K562 (cell line): ENCODE data around the gene DISC1. TPM values are rescaled to one million over a fixed set of nuclear protein-coding genes. Genes with fewer than 3 reads are reported as not detected.

ENCODE experiments used
- ATAC-seq: fragments of 200-7000 bp; cut with Tn5 transposase; 3 replicates; pipeline ENCODE4 v1.9.1; 2020; ENCODE audit warnings: moderate library complexity
- BruUV-seq: library from RNA; stranded (reverse); fragments of 400-500 nt; replicated peaks from 2 replicates; lab custom pipeline; 2021; lab: Mats Ljungman, UMichigan
- CTCF ChIA-PET: fragments of 300-600 bp; formaldehyde crosslinking; extraction: SDS; loops from one replicate; lab custom pipeline; 2021; ENCODE audit warnings: low intra/inter-chr PET ratio; lab: Yijun Ruan, JAX
- POLR2A ChIA-PET: fragments of 300-600, 350-650 bp; sonication (Branson Sonifier 250); formaldehyde crosslinking; extraction: SDS; loops from one replicate; lab custom pipeline; 2021; ENCODE audit warnings: antibody characterized with exemption, inconsistent platforms; lab: Yijun Ruan, JAX
- DNase-seq, 4 experiments: peaks; one replicate each; pipeline versions ENCODE4 v3.0.0 to v3.0.0-alpha.2; 2011 to 2018; ENCODE audit warnings: low spot score in 3 of 4, mixed read lengths in 3 of 4; ENCODE audit errors: extremely low read depth in 1 of 4
- FAIRE-seq: peaks from 2 replicates; lab custom pipeline; 2011; peaks lifted over from hg19 to GRCh38; lab: Jason Lieb, UNC
- H2AFZ ChIP-seq: 2 replicates; pipeline ENCODE4 v1.6.0; 2011; ENCODE audit warnings: low read depth, low read length, control low read depth, inconsistent platforms
- H3K27ac ChIP-seq: fragments of 200-600 bp; 3 replicates; pipeline ENCODE4 v1.8.0; 2011; ENCODE audit warnings: low read depth, mild to moderate bottlenecking, control low read depth, inconsistent platforms, low read length, moderate library complexity, mixed read lengths; ENCODE audit errors: extremely low read depth
- H3K27me3 ChIP-seq, 2 experiments: fragments of 300-600 bp in 1 of 2; 2 replicates in 1 of 2; 3 replicates in 1 of 2; pipeline versions ENCODE4 v1.6.0 to v1.8.0; 2011; ENCODE audit warnings: inconsistent platforms in 2 of 2, low read length in 2 of 2, mild to moderate bottlenecking in 1 of 2, mixed read lengths in 1 of 2, moderate library complexity in 1 of 2; ENCODE audit not compliant: control insufficient read depth in 2 of 2, insufficient read depth in 2 of 2
- H3K36me3 ChIP-seq: fragments of 300-600 bp; 3 replicates; pipeline ENCODE4 v1.8.0; 2011; ENCODE audit warnings: mild to moderate bottlenecking, low read length, inconsistent platforms; ENCODE audit not compliant: control insufficient read depth, insufficient read depth
- H3K4me1 ChIP-seq, 2 experiments: fragments of 200-600 bp in 1 of 2; replicated peaks in 1 of 2; 2 replicates in 1 of 2; 3 replicates in 1 of 2; pipeline versions ENCODE4 v1.5.1 to v1.8.0; 2011; ENCODE audit warnings: inconsistent platforms in 2 of 2, low read length in 2 of 2, mild to moderate bottlenecking in 1 of 2, mixed read lengths in 1 of 2, moderate library complexity in 1 of 2; ENCODE audit not compliant: control insufficient read depth in 2 of 2, insufficient read depth in 2 of 2
- H3K4me2 ChIP-seq: 2 replicates; pipeline ENCODE4 v1.6.1; 2011; ENCODE audit warnings: low read length, control low read depth, inconsistent platforms, mixed read lengths; ENCODE audit not compliant: insufficient read depth
- H3K4me3 ChIP-seq: fragments of 200-600 bp; sonication (generic), shearing (Covaris generic); 2 replicates; pipeline ENCODE4 v1.5.1; 2016; ENCODE audit warnings: control low read depth, inconsistent platforms
- H3K79me2 ChIP-seq: fragments of 200-600 bp; 3 replicates; pipeline ENCODE4 v1.8.0; 2011; ENCODE audit warnings: low read length, inconsistent platforms; ENCODE audit not compliant: control insufficient read depth, insufficient read depth
- H3K9ac ChIP-seq, 2 experiments: 2 replicates each; pipeline versions ENCODE4 v1.6.0 to v1.6.1; 2011; ENCODE audit warnings: low read depth in 2 of 2, low read length in 2 of 2, control low read depth in 1 of 2, inconsistent platforms in 1 of 2, mild to moderate bottlenecking in 1 of 2, mixed read lengths in 1 of 2; ENCODE audit not compliant: insufficient read depth in 1 of 2
- H3K9me1 ChIP-seq: one replicate; pipeline ENCODE4 v1.6.0; 2011; ENCODE audit warnings: inconsistent platforms, mild to moderate bottlenecking, low read length, moderate library complexity; ENCODE audit not compliant: control insufficient read depth, insufficient read depth
- H3K9me3 ChIP-seq: replicated peaks from 2 replicates; pipeline ENCODE4 v1.5.1; 2011; ENCODE audit warnings: low read depth, low read length, inconsistent platforms; ENCODE audit not compliant: control insufficient read depth, insufficient read depth
- H4K20me1 ChIP-seq: replicated peaks from 2 replicates; pipeline ENCODE4 v1.6.1; 2011; ENCODE audit warnings: low read length, inconsistent platforms, mixed read lengths; ENCODE audit not compliant: control insufficient read depth, insufficient read depth
- ADNP ChIP-seq: fragments of 200-800 bp; sonication (Bioruptor generic); IDR thresholded peaks from 2 replicates; pipeline ENCODE4 v1.6.1; 2016; ENCODE audit warnings: missing genetic modification characterization, missing compliant biosample characterization
- BACH1 ChIP-seq: fragments of 200-800 bp; sonication (Bioruptor generic); IDR thresholded peaks from 2 replicates; pipeline ENCODE4 v1.6.1; 2016; ENCODE audit warnings: missing genetic modification characterization, missing compliant biosample characterization
- CAMTA2 ChIP-seq: fragments of 250-450 bp; sonication (Bioruptor Pico); conservative IDR thresholded peaks from 2 replicates; pipeline ENCODE4 v1.5.1; 2022
- ETV6 ChIP-seq, 3 experiments: fragments of 150-350 bp in 1 of 3; sonication (generic) in 1 of 3; formaldehyde crosslinking in 1 of 3; IDR thresholded peaks; 2 replicates each; pipeline versions ENCODE4 v1.6.1 to v1.8.0; 2014 to 2022; ENCODE audit warnings: borderline replicate concordance in 2 of 3, low read depth in 2 of 3, antibody characterized with exemption in 1 of 3, low read length in 1 of 3, mild to moderate bottlenecking in 1 of 3, missing genetic modification reagents in 1 of 3
- FOS ChIP-seq: IDR thresholded peaks from 3 replicates; pipeline ENCODE4 v1.6.1; 2011; ENCODE audit not compliant: insufficient read length; ENCODE audit errors: extremely low read depth
- FOXJ3 ChIP-seq: sonication (generic); formaldehyde crosslinking; IDR thresholded peaks from 2 replicates; pipeline ENCODE4 v1.4.0; 2020; ENCODE audit warnings: mild to moderate bottlenecking, missing genetic modification reagents
- GTF2E2 ChIP-seq: fragments of 200-800 bp; sonication (Bioruptor generic); IDR thresholded peaks from 2 replicates; pipeline ENCODE4 v1.6.1; 2016; ENCODE audit warnings: missing genetic modification characterization, missing compliant biosample characterization
- IFI16 ChIP-seq: fragments of 250-450 bp; sonication (Bioruptor Pico); IDR thresholded peaks from 2 replicates; pipeline ENCODE4 v2.1.2; 2022; ENCODE audit warnings: mild to moderate bottlenecking, inconsistent platforms
- NCOA6 ChIP-seq: fragments of 450-650 bp; IDR thresholded peaks from 2 replicates; pipeline ENCODE4 v1.6.1; 2017; ENCODE audit warnings: mild to moderate bottlenecking
- NFATC3 ChIP-seq: fragments of 450-650 bp; IDR thresholded peaks from 2 replicates; pipeline ENCODE4 v1.6.1; 2017; ENCODE audit warnings: mild to moderate bottlenecking
- NFIC ChIP-seq: fragments of 450-650 bp; IDR thresholded peaks from 2 replicates; pipeline ENCODE4 v1.6.1; 2017; ENCODE audit warnings: mild to moderate bottlenecking, inconsistent platforms
- RCOR1 ChIP-seq, 2 experiments: IDR thresholded peaks; 2 replicates each; pipeline ENCODE4 v1.6.1; 2012; ENCODE audit warnings: low read depth in 2 of 2, low read length in 2 of 2, borderline replicate concordance in 1 of 2, improper control_type of control experiment in 1 of 2
- TBP ChIP-seq: optimal IDR thresholded peaks from 2 replicates; pipeline ENCODE3; 2011; ENCODE audit warnings: low read depth, low read length, improper control_type of control experiment
- ZFP30 ChIP-seq: fragments of 250-450 bp; sonication (Bioruptor Pico); IDR thresholded peaks from 2 replicates; pipeline ENCODE4 v1.8.0; 2022; ENCODE audit warnings: moderate library complexity, mild to moderate bottlenecking, inconsistent platforms, borderline replicate concordance
- WGBS: fragments of 100-300 bp; shearing (Covaris generic); methylation state at CpG from one replicate; pipeline ENCODE4 v1.1.6; 2016; ENCODE audit warnings: low coverage, mixed read lengths; ENCODE audit not compliant: insufficient coverage; ENCODE audit errors: missing lambda C conversion rate; 5-methylcytosine and 5-hydroxymethylcytosine counted together
- in situ Hi-C: fragments of 300-500 bp; cut with MboI; formaldehyde crosslinking; loops from 4 replicates; pipeline ENCODE4 v1.15.0; 2018; ENCODE audit warnings: inconsistent platforms, mixed read lengths
- intact Hi-C: fragments of 100-400 bp; cut with micrococcal nuclease; formaldehyde crosslinking; loops from 2 replicates; pipeline ENCODE4 v1.14.2; 2022
- polyA plus RNA-seq, 8 experiments: library from polyadenylated mRNA; depleted of rRNA in 4 of 8; stranded (reverse) in 5 of 8; unstranded in 3 of 8; fragments of >200 nt; fragmentation: Nextera tagmentation in 2 of 8; fragmentation: Illumina TruSeq in 1 of 8; extraction: Ambion mirVana in 2 of 8; extraction: Trizol in 1 of 8; gene quantifications; 2 replicates each; pipeline versions ENCODE4 v1.2.1 to v1.2.3, GENCODE V29; 2011 to 2014; ENCODE audit warnings: inconsistent platforms in 1 of 8, missing spikeins in 1 of 8
- total RNA-seq, 7 experiments: library from RNA; depleted of rRNA in 6 of 7; stranded (reverse); fragments of >200 nt in 6 of 7; fragmentation: Illumina TruSeq in 2 of 7; extraction: Trizol in 2 of 7; gene quantifications; 2 replicates each; pipeline versions ENCODE4 v1.2.1 to v1.2.3, GENCODE V29; 2011 to 2021; ENCODE audit warnings: low replicate concordance in 1 of 7
- TF ChIP-seq, protein P1 (sequence below): fragments of 450-650 bp; IDR thresholded peaks from 2 replicates; pipeline ENCODE4 v1.6.1; 2016; ENCODE audit warnings: antibody characterized with exemption

Gene DISC1
- total and polyA plus RNA-seq, 9 of the 15 experiments (the other 6 are each of a cell fraction or from before 2014, with no cell fraction given) = 0.01 to 0.11 (median 0.08) TPM; not detected in 1

DNA sequence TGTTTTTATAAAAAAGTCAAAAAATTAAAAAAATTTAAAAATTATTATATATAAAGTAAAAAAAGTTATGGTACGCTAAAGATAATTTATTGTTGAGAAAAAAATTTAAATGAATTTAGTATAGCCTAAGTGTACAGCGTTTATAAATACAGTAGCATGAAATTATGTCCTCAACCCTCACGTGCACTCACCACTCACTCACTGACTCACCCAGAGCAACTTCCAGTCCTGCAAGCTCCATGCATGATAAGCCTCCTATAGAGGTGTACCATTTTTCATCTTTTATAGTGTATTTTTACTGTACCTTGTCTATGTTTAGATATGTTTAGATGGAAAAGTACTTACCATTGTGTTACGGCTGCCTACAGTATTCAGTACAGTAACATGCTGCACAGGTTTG is 5.1 kb downstream of the DISC1 start:
- 7% methylated on average over 4 of the region's 4 CpGs for WGBS
- no TSS peak for BruUV-seq
- FAIRE-seq = no peak
- Histone ChIP-seq H3K9ac (no peak overlapping the region), H3K27me3 (peaks cover 34 to 40% of the 10 kb centered on the region in 2 experiments), H3K9me1 (no peaks in the 10 kb centered on the region), H3K4me1 (peaks cover 0 to 7% of the 10 kb centered on the region in 2 experiments; a peak in 3 of 5 replicates), H3K4me2 (no peak overlapping the region), H3K9me3 (no peaks in the 10 kb centered on the region), H3K79me2 (no peaks in the 10 kb centered on the region), H3K4me3 (no peak overlapping the region), H3K27ac (no peak overlapping the region)
- POLR2A ChIA-PET = interaction anchor here (1.1 kb wide), 1 partner anchor 11 kb away, joined by 4 read pairs; no protein-coding TSS in a partner anchor
- in situ Hi-C loops = no loop called here
- DNase-seq = no peak
- intact Hi-C loops = no loop called here
- TF ChIP-seq, protein P1, sequence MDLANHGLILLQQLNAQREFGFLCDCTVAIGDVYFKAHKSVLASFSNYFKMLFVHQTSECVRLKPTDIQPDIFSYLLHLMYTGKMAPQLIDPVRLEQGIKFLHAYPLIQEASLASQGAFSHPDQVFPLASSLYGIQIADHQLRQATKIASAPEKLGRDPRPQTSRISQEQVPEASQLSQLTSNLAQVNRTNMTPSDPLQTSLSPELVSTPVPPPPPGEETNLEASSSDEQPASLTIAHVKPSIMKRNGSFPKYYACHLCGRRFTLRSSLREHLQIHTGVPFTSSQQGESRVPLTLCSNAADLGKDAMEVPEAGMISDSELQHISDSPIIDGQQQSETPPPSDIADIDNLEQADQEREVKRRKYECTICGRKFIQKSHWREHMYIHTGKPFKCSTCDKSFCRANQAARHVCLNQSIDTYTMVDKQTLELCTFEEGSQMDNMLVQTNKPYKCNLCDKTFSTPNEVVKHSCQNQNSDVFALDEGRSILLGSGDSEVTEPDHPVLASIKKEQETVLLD = no peak
- TF ChIP-seq GTF2E2 (tag) (no peak), NFATC3 (no peak)
- TF ChIP-seq, all 486 proteins: peak for 0
- CTCF ChIA-PET = no interaction called here
- Histone ChIP-seq H4K20me1 (no peaks in the 10 kb centered on the region), H3K36me3 (no peaks in the 10 kb centered on the region), H2AFZ (no peak overlapping the region)
- no peak for ATAC-seq

DNA sequence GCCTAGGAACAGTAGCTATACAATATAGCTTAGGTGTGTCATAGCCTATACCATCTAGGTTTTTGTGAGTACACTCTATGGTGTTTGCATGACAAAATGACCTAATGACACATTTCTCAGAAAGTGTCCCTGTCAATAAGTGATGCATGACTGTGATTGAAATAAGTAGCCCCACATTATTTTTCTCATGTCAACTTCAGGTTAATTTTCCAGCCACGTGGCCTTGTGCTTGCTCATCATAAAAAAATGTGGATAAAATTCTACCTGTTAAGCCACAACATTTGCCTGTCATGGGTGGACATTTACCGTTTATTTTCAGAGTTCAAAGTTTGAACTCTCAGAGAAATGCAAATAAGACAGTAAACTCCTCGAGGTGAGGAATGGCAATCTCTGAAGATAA is 5.5 kb downstream of the DISC1 start:
- Histone ChIP-seq H3K27me3 (peaks cover 30 to 37% of the 10 kb centered on the region in 2 experiments), H3K9me1 (no peaks in the 10 kb centered on the region), H3K27ac (no peak overlapping the region), H3K4me1 (peaks cover 0 to 3% of the 10 kb centered on the region in 2 experiments; a peak in 1 of 5 replicates), H3K4me3 (no peak overlapping the region), H3K36me3 (no peaks in the 10 kb centered on the region), H3K4me2 (no peak overlapping the region), H3K9me3 (no peaks in the 10 kb centered on the region), H2AFZ (no peak overlapping the region), H3K9ac (no peak overlapping the region), H4K20me1 (no peaks in the 10 kb centered on the region), H3K79me2 (no peaks in the 10 kb centered on the region)
- ChIA-PET CTCF (no interaction called here), POLR2A (no interaction called here)
- ATAC-seq (no peak), DNase-seq (no peak), FAIRE-seq (no peak)
- intact Hi-C loops (no loop called here), in situ Hi-C loops (no loop called here)
- BruUV-seq = no TSS peak
- WGBS = 0% methylated on average over 3 of the region's 3 CpGs
- TF ChIP-seq BACH1 (tag) = no peak
- TF ChIP-seq ZFP30 (CRISPR knock-in tag) = no peak
- TF ChIP-seq RCOR1 (IDR thresholded peaks at IDR 0.05; ENCODE audit: borderline replicate concordance in 1 of 2, low read depth in 2 of 2, low read length in 2 of 2) = no peak
- no peak for TF ChIP-seq NFIC
- no peak for TF ChIP-seq IFI16
- TF ChIP-seq FOXJ3 (CRISPR knock-in tag) = no peak
- no peak for TF ChIP-seq ETV6 (IDR thresholded peaks at IDR 0.05; ENCODE audit: borderline replicate concordance in 1 of 2, low read depth in 2 of 2, low read length in 1 of 2)
- TF ChIP-seq ETV6 (CRISPR knock-in tag; IDR thresholded peaks at IDR 0.05; ENCODE audit: borderline replicate concordance) = no peak
- no peak for TF ChIP-seq TBP
- no peak for TF ChIP-seq NCOA6
- TF ChIP-seq FOS = no peak
- TF ChIP-seq ADNP (tag) = no peak
- no peak for TF ChIP-seq CAMTA2 (CRISPR knock-in tag)
